SJSA1 (cell line): Measurements from ENCODE around the gene CLMP. TPM values are rescaled to one million over a fixed set of nuclear protein-coding genes. Genes with fewer than 3 reads are reported as not detected.

Experiments
- DNase-seq, 2 experiments: peaks; one replicate each; pipeline ENCODE4 v3.0.0-alpha.2; 2015 to 2020; ENCODE audit warnings: low spot score in 2 of 2, low read depth in 1 of 2
- H3K27ac ChIP-seq: fragments of 250-450 bp; sonication (Bioruptor Pico); 2 replicates; pipeline ENCODE4 v1.5.1; 2020; ENCODE audit warnings: mild to moderate bottlenecking, moderate library complexity
- H3K27me3 ChIP-seq: fragments of 250-450 bp; sonication (Bioruptor Pico); replicated peaks from 2 replicates; pipeline ENCODE4 v1.5.1; 2020; ENCODE audit warnings: mild to moderate bottlenecking, moderate library complexity
- H3K36me3 ChIP-seq: fragments of 250-450 bp; sonication (Bioruptor Pico); 2 replicates; pipeline ENCODE4 v1.5.1; 2020; ENCODE audit warnings: mild to moderate bottlenecking
- H3K4me1 ChIP-seq: fragments of 250-450 bp; sonication (Bioruptor Pico); replicated peaks from 2 replicates; pipeline ENCODE4 v1.6.1; 2021; ENCODE audit warnings: mild to moderate bottlenecking
- H3K4me3 ChIP-seq: fragments of 250-450 bp; sonication (Bioruptor Pico); 2 replicates; pipeline ENCODE4 v1.5.1; 2020; ENCODE audit warnings: mild to moderate bottlenecking
- H3K9me3 ChIP-seq: fragments of 250-450 bp; sonication (Bioruptor Pico); replicated peaks from 2 replicates; pipeline ENCODE4 v1.5.1; 2020; ENCODE audit warnings: mild to moderate bottlenecking
- total RNA-seq: library from RNA; depleted of rRNA; stranded (reverse); fragments of >200 nt; shearing (Covaris generic); gene quantifications from 2 replicates; pipeline ENCODE4 v1.2.3, GENCODE V29; 2014

The CLMP gene
- total RNA-seq, 1 experiment from 2014 or later: 21.6 TPM

DNA sequence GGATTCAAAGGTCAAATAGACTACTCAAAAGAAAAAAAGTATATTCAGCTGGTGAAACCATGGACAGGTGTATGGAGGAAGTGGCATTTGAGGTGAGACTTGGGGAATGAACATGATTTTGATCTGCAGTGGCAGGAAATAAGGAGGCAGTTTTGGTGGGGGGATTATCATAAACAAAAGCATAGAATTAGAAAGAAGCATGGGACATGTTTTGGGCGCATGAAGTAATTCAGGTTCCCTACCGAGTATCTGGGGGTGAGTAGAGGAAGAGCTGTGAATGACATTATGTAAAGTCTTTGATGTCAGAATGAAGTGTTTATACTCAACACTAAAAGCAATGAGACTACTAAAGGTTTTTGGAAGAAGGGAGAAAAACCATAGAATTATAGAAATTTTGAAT, 3.1 kb downstream of the CLMP start:
- Histone ChIP-seq H3K4me1 (peaks cover 47% of the 10 kb centered on the region), H3K4me3 (no peak overlapping the region), H3K27me3 (no peaks in the 10 kb centered on the region), H3K27ac (no peak overlapping the region), H3K9me3 (no peaks in the 10 kb centered on the region), H3K36me3 (peaks cover 9% of the 10 kb centered on the region)
- no peak for DNase-seq

DNA sequence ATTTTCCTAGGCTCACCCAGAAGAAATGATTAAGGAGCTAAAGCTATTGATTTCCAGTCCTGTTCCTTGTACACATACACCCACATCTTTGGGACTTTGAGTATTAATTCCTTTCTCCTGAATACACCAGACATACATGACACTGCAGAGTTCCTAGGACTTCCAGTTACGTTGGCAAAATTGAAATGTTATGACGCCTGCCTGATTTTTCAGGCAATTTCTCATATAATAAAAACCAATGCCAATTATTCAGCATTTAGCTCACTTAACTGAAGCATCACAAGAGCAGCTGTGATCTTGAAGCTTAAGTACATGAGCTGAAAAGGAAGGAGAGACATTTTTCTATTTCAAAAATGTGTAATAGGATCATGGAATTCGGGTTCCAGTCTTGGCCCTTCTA, 4.5 kb downstream of the CLMP start:
- no peak for DNase-seq
- Histone ChIP-seq H3K27me3 (no peaks in the 10 kb centered on the region), H3K36me3 (peaks cover 11% of the 10 kb centered on the region), H3K9me3 (no peaks in the 10 kb centered on the region), H3K27ac (no peak overlapping the region), H3K4me1 (peaks cover 40% of the 10 kb centered on the region), H3K4me3 (no peak overlapping the region)

DNA sequence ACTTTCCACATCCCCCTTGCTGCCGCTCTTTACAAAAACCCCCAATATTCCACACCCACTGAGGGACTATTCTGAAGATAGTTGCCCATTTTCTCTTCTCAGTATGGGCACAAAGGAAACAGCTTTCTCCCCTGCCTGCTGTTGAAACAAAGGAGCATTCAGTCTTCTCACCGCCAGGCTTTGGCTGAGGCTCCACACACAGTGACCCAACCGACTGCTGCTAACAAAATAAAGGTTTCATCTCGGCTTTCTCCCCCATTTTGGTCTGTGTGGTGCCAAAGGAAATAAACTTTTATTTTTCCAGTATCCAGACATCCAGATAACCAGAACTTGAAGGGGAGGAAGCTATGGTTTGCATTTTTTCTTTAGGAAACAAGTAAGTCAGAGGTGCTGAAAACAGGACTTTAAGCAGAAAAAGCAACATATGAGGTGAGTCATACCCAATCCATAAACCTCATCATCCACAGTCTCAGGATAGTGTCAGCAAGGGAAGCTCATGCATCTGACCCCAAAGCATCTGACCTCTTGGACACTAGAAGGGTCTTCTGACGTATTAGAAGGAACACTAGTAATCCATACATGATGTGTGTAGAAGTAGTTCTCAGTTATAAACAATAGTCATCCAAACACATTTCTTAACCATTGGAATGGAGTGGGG, 6.4 kb downstream of the CLMP start:
- H3K4me3 ChIP-seq: no peak overlapping the region
- no peaks in the 10 kb centered on the region for H3K9me3 ChIP-seq
- DNase-seq: peak in 1 of 2 experiments; percentile 54
- peak overlapping the region; percentile 25; the same call in 1 of the 2 replicates for H3K27ac ChIP-seq
- peaks cover 11% of the 10 kb centered on the region for H3K36me3 ChIP-seq
- H3K4me1 ChIP-seq: peaks cover 33% of the 10 kb centered on the region
- H3K27me3 ChIP-seq: no peaks in the 10 kb centered on the region

DNA sequence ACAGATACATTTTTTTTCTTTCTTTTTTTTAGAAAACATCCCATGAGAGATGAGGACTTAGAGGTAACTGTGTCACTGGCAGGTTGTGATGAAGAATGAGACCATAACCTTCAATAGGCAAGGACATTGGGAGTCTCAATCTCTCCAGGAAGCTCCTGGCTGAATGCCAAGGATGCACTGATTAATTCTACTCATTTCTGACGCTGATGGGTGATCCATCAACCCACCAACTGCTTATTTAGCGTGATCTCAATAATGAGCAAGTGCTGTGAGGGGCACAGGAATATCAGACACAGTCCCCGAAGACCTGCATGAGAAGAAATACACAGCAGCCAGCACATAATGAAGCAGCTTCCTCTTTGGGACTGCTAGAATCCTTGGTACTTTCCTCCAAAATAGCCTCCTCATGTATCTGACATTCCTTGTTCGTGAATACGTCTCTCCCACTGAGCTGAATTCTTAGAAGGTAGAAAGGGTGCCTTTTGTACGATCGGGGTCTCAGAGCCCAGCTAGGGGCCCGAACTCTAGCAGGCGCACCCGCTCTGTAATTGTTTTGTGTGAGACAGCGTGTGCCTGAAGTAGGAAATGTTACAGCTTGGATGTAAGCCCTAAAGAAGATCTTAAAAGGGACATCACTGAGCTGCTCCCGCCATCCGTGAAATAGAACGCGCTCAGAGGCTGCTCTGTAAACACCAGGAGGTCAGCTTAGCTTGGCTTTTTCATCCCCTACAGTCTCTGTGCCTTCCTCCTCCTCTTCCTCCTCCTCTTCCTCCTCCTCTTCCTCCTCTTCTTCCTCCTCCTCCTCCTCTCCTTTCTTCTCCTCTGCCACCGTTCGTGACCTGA, 7.2 kb downstream of the CLMP start:
- H3K9me3 ChIP-seq: no peaks in the 10 kb centered on the region
- DNase-seq: peak in 1 of 2 experiments; percentile 41
- H3K36me3 ChIP-seq: peaks cover 12% of the 10 kb centered on the region
- 0 out of 2 replicates have a peak overlapping the region, but pooled peaks have one; percentile 4 for H3K4me3 ChIP-seq
- peak overlapping the region; percentile 25 for H3K27ac ChIP-seq
- no peaks in the 10 kb centered on the region for H3K27me3 ChIP-seq
- peaks cover 26% of the 10 kb centered on the region for H3K4me1 ChIP-seq

DNA sequence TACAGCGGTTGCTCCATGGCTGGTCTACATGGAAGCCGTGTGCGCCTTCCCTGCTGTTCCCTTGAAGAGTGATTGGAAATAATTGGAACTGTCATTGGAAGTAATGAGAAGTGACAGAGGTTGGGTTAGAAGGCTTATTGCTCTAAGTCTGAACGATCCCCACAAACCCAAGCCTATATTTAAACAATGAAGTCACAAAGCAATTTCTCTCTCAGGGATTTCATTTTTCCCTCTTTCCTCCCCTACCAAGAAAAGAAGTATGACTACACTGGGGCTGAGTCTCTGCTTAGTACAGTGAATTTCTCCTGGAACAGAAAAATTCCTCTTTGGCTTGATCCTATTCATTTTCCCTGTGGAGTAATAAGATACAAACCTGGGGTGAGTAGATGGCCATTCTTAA, 7.8 kb downstream of the CLMP start:
- DNase-seq: no peak
- no peak overlapping the region for H3K4me3 ChIP-seq
- peaks cover 24% of the 10 kb centered on the region for H3K4me1 ChIP-seq
- H3K36me3 ChIP-seq: peaks cover 13% of the 10 kb centered on the region
- peak overlapping the region; percentile 21; the same call in 1 of the 2 replicates for H3K27ac ChIP-seq
- H3K9me3 ChIP-seq: no peaks in the 10 kb centered on the region
- H3K27me3 ChIP-seq: no peaks in the 10 kb centered on the region

DNA sequence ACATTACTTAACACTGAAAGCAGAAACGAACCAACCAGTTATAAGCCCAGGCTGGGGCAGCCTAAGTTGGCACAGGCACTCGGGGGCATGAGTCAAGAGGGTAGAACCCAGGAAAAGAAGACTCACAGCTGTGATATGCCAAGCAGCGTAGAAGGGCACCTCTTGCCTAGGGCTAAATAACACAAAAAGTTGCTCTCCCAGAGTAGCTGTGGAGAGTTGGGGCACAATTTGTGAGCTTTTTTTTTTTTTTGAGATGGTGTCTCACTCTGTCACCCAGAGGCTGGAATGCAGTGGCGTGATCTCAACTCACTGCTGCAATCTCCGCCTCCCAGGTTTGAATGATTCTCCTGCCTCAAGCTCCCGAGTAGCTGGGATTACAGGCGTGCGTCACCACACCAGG, 8.8 kb downstream of the CLMP start:
- H3K27me3 ChIP-seq: no peaks in the 10 kb centered on the region
- DNase-seq: no peak
- H3K4me1 ChIP-seq: peaks cover 24% of the 10 kb centered on the region
- no peak overlapping the region for H3K27ac ChIP-seq
- H3K36me3 ChIP-seq: peaks cover 7% of the 10 kb centered on the region
- H3K4me3 ChIP-seq: no peak overlapping the region
- no peaks in the 10 kb centered on the region for H3K9me3 ChIP-seq

DNA sequence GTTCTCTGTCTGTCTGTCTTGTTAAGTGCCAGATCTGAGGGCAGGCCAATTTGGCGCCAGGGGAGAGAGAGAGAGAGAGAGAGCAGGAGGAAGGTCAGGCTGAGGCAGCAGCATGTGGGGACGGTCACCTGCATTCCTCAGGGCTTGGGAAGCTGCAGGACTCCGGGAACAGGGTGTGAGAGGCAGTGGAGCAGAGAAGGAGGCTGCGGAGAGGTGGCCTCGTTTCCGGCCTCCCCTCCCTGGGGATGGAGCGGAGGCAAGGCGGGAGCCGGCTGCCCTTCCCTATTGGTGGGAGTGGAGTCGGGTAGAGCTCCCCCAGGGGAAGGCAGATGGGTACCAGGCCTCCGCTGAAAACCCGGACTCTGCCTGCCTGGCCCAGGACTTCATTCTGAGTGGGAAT, 9.7 kb downstream of the CLMP start:
- peaks cover 7% of the 10 kb centered on the region for H3K36me3 ChIP-seq
- peaks cover 24% of the 10 kb centered on the region for H3K4me1 ChIP-seq
- no peak for DNase-seq
- H3K27ac ChIP-seq: no peak overlapping the region
- no peaks in the 10 kb centered on the region for H3K27me3 ChIP-seq
- no peaks in the 10 kb centered on the region for H3K9me3 ChIP-seq
- H3K4me3 ChIP-seq: no peak overlapping the region

DNA sequence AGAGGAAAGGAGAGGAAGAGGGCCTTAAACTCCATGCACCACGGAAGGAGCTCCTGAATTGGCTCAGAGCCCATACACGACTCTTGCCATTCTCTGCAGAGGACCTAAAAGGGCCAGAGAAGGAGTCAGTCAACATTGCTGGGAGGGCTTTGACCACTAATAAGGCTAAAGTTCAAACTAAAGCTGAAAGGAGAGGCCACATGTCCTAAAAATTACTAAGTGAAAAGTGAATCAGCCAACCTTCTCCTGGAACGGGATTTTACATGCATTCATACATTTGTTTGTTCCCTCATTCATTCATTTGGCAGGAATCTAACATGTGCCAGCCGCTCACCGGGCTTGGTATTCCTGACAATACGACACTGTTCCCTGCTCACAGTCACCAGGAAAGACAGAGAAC, 10.5 kb downstream of the CLMP start:
- peaks cover 24% of the 10 kb centered on the region for H3K4me1 ChIP-seq
- no peaks in the 10 kb centered on the region for H3K9me3 ChIP-seq
- no peak overlapping the region for H3K4me3 ChIP-seq
- no peak for DNase-seq
- H3K27ac ChIP-seq: no peak overlapping the region
- H3K27me3 ChIP-seq: no peaks in the 10 kb centered on the region
- peaks cover 7% of the 10 kb centered on the region for H3K36me3 ChIP-seq

DNA sequence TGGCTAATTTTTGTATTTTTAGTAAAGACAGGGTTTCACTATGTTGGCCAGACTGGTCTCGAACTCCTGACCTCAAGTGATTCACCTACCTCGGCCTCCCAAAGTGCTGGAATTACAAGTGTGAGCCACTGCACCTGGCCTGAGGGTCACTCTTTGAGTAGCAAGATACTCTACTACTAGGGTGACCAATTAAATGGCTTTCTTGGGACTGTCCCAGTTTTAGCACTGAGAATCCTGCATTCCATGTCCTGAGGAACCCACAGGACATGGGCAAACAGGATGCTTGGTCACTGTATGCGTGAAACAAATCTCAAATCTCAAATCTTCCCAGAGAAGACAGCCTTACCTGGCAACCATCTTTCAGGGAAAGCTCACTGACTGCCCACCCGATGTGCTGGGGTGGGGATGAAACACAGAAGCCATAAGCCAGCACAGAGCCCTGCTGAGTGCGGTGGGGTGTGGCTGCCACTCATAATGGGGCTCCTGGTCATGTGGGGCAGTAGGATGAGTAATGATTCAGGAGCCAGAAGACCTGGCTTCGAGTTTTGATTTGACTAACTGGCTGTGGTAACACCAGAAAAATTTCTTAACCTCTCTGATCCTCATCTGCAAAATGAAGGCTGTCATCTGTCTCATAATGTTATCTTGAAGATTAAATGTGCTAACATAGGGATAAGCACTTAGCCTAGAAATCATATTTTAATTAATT, 11.5 kb downstream of the CLMP start:
- no peak overlapping the region for H3K4me3 ChIP-seq
- peaks cover 9% of the 10 kb centered on the region for H3K36me3 ChIP-seq
- H3K27ac ChIP-seq: no peak overlapping the region
- peaks cover 16% of the 10 kb centered on the region for H3K4me1 ChIP-seq
- H3K27me3 ChIP-seq: no peaks in the 10 kb centered on the region
- DNase-seq: no peak
- no peaks in the 10 kb centered on the region for H3K9me3 ChIP-seq

DNA sequence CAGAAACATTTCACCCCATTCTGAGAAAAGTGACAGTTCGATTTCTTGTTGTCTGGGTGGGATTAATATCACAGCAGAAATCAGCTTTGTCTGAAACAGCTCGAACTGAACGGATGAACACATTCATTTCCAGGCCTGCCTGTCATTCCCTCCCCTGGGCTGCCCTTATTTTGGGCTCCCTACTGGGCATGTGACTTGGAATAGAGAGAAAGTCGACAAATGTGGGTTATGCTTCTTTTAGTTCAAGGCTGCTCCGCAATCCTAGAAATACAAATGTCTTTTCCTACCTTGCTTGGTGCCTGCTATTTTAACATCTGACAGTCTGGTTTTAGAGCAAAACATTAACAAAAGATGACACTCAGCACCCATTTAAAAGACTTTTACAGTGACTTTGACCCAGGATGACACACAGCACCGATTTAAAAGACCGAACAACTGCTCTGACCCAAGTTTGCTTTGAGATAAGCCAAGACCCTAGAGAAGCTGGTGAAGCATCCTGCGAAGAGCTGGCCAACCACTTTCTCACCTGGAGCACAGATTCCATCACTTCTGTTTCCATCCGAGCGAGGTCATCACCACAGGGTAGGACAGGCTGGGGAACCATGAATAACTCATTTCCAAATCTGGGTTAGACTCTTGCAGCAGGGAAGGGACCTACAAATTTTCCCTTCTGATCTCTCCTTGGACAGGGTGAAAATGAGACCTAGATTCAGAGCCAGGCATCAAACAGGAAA, 13.1 kb downstream of the CLMP start:
- DNase-seq: no peak
- H3K27me3 ChIP-seq: no peaks in the 10 kb centered on the region
- H3K9me3 ChIP-seq: no peaks in the 10 kb centered on the region
- H3K36me3 ChIP-seq: peaks cover 9% of the 10 kb centered on the region
- no peaks in the 10 kb centered on the region; the same call in 1 of the 2 replicates for H3K4me1 ChIP-seq
- H3K4me3 ChIP-seq: no peak overlapping the region
- H3K27ac ChIP-seq: no peak overlapping the region

DNA sequence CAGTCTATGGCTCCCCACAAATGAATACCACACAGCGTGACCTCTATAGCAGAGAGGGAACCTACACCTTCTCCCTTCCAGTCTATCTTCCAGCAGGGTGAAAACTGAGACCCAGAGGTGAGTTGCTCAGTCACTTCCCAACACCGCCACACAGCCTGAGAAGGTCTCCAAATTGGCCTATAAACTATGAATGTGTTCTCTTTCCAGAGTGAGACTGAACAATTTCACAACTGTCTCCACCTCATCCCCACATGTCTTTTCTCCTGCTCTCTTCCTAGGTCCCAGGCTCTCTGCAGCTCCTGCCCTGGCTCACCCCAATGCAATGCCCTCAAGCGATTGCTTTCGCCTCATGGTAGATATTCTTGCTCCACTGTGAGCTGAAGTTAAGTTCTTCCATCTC, 14.0 kb downstream of the CLMP start:
- Histone ChIP-seq H3K27me3 (no peaks in the 10 kb centered on the region), H3K9me3 (no peaks in the 10 kb centered on the region), H3K27ac (no peak overlapping the region), H3K4me1 (no peaks in the 10 kb centered on the region), H3K4me3 (no peak overlapping the region), H3K36me3 (peaks cover 7% of the 10 kb centered on the region; the same call in 1 of the 2 replicates)
- DNase-seq: no peak

DNA sequence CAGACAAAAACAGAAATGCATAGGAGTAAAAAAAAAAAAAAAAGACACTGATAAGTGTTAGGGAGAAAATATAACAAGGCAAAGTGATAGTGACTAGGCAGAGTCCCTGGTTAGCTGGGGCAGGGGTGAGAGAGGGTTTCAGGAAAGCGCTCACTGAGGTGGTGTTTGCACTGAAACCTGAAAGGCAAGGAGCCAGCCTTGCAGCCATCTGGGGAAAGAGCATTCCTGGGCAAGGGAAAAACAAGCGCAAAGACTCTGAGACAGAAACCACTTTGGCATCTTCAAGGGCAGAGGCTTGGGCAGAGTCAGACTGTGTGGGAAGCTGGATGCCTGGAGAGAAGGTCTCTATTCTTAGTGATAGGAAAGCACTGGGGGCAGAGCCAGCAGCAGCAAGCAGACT, 14.5 kb downstream of the CLMP start:
- no peak for DNase-seq
- no peak overlapping the region for H3K4me3 ChIP-seq
- no peak overlapping the region for H3K27ac ChIP-seq
- H3K27me3 ChIP-seq: no peaks in the 10 kb centered on the region
- H3K36me3 ChIP-seq: peaks cover 7% of the 10 kb centered on the region; the same call in 1 of the 2 replicates
- no peaks in the 10 kb centered on the region for H3K9me3 ChIP-seq
- peaks cover 3% of the 10 kb centered on the region for H3K4me1 ChIP-seq

DNA sequence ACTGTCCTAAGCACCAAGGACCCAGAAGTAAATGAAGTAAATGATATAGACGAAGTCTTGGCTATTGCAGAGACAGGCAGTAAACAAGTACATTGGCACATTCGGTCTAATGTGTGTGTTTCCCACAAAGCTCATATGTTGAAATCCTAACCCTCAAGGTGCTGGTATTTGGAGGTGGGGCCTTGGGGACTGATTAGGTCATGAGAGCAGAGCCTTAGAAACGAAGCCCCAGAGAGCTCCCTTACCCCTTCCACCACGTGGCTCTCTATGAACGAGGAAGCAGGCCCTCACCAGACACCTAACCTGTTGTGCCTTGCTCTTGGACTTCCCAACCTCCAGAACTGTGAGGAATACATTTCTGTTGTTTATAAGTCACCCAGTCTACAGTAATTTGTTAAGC, 14.9 kb downstream of the CLMP start:
- H3K27ac ChIP-seq: no peak overlapping the region
- no peak for DNase-seq

More for the DNA sequence above, 14.9 kb downstream of the CLMP start:
- no peaks in the 10 kb centered on the region for H3K9me3 ChIP-seq
- no peak overlapping the region for H3K4me3 ChIP-seq
- H3K36me3 ChIP-seq: peaks cover 7% of the 10 kb centered on the region; the same call in 1 of the 2 replicates
- H3K27me3 ChIP-seq: no peaks in the 10 kb centered on the region
- peaks cover 7% of the 10 kb centered on the region for H3K4me1 ChIP-seq
